B cell (primary cell): ENCODE results near the gene GRIK3. TPM values are rescaled to one million over a fixed set of nuclear protein-coding genes. Genes with fewer than 3 reads are reported as not detected.

ENCODE experiments used
- ATAC-seq: fragments of 200-7000 bp; cut with Tn5 transposase; one replicate; pipeline ENCODE4 v1.10.0; 2021; ENCODE audit warnings: low read depth, mild to moderate bottlenecking, moderate number of reproducible peaks, moderate library complexity
- CTCF ChIA-PET: fragments of 350-600 bp; sonication (Branson Sonifier 250); formaldehyde crosslinking; loops from one replicate; lab custom pipeline; 2021; ENCODE audit warnings: antibody characterized with exemption, inconsistent platforms; lab: Charles Lee
- POLR2A ChIA-PET: fragments of 350-600 bp; sonication (Branson Sonifier 250); formaldehyde crosslinking; loops from one replicate; lab custom pipeline; 2021; ENCODE audit warnings: antibody characterized with exemption; lab: Charles Lee
- DNase-seq: peaks from one replicate; pipeline ENCODE4 v3.0.0; 2013
- H2AFZ ChIP-seq: 2 replicates; pipeline ENCODE4 v1.6.1; 2012; ENCODE audit warnings: mild to moderate bottlenecking, low read depth, low read length; ENCODE audit not compliant: insufficient read depth, poor library complexity, severe bottlenecking
- H3K27ac ChIP-seq, 2 donors: 1 replicate in 1 of 2; 2 replicates in 1 of 2; pipeline ENCODE4 v1.5.1; 2012 to 2013; ENCODE audit warnings: low read length in 2 of 2, mild to moderate bottlenecking in 2 of 2, moderate library complexity in 1 of 2
- H3K27me3 ChIP-seq, 4 experiments: fragments of 200-600 bp in 1 of 4; sonication (generic) in 1 of 4; replicated peaks in 1 of 4; 1 replicate in 2 of 4; 2 replicates in 2 of 4; pipeline versions ENCODE4 v1.6.1 to v1.7.0; 2013 to 2016; ENCODE audit warnings: low read length in 3 of 4, mild to moderate bottlenecking in 2 of 4, mixed read lengths in 1 of 4, moderate library complexity in 1 of 4; ENCODE audit not compliant: insufficient read depth in 4 of 4, control insufficient read depth in 3 of 4; ENCODE audit errors: control extremely low read depth in 1 of 4
- H3K36me3 ChIP-seq, 2 experiments: replicated peaks in 1 of 2; 1 replicate in 1 of 2; 2 replicates in 1 of 2; pipeline versions ENCODE4 v1.6.1 to v1.7.1; 2013; ENCODE audit warnings: low read length in 1 of 2; ENCODE audit not compliant: insufficient read depth in 2 of 2, control insufficient read depth in 1 of 2; ENCODE audit errors: control extremely low read depth in 1 of 2, extremely low read depth in 1 of 2
- H3K4me1 ChIP-seq, 2 donors: fragments of 200-600 bp in 1 of 2; sonication (generic) in 1 of 2; 1 replicate in 1 of 2; 2 replicates in 1 of 2; pipeline versions ENCODE4 v1.5.1 to v1.6.1; 2013 to 2017; ENCODE audit warnings: low read length in 2 of 2; ENCODE audit not compliant: control insufficient read depth in 2 of 2, insufficient read depth in 2 of 2
- H3K4me2 ChIP-seq: replicated peaks from 2 replicates; pipeline ENCODE3; 2012; ENCODE audit warnings: mild to moderate bottlenecking, low read depth, low read length; ENCODE audit not compliant: poor library complexity, severe bottlenecking
- H3K4me3 ChIP-seq, 5 experiments: fragments of 200-600 bp in 1 of 5; sonication (generic) in 1 of 5; 1 replicate in 3 of 5; 2 replicates in 2 of 5; pipeline versions ENCODE4 v1.5.1 to v1.7.0; 2011 to 2016; ENCODE audit warnings: low read length in 4 of 5, mild to moderate bottlenecking in 4 of 5, low read depth in 2 of 5, control low read depth in 1 of 5, moderate library complexity in 1 of 5; ENCODE audit not compliant: insufficient read depth in 1 of 5; ENCODE audit errors: control extremely low read depth in 1 of 5, extremely low read depth in 1 of 5
- H3K79me2 ChIP-seq: fragments of 200-600 bp; sonication (generic); one replicate; pipeline ENCODE4 v1.6.0; 2016; ENCODE audit warnings: low read length; ENCODE audit not compliant: control insufficient read depth, insufficient read depth
- H3K9ac ChIP-seq: fragments of 200-600 bp; sonication (generic); 2 replicates; pipeline ENCODE4 v1.6.1; 2017; ENCODE audit warnings: mild to moderate bottlenecking, low read length, moderate library complexity
- H3K9me3 ChIP-seq, 3 donors: one replicate each; pipeline versions ENCODE4 v1.6.1 to v1.7.1; 2013; ENCODE audit warnings: low read length in 2 of 3; ENCODE audit not compliant: control insufficient read depth in 2 of 3, insufficient read depth in 1 of 3; ENCODE audit errors: control extremely low read depth in 1 of 3
- H4K20me1 ChIP-seq: 2 replicates; pipeline ENCODE4 v1.6.0; 2012; ENCODE audit warnings: mild to moderate bottlenecking, low read length; ENCODE audit not compliant: insufficient read depth, control insufficient read depth, poor library complexity, severe bottlenecking
- H3K27ac Mint-ChIP-seq: one replicate; pipeline ENCODE4 v1.8.0; 2021; ENCODE audit warnings: mixed read lengths
- H3K27me3 Mint-ChIP-seq: one replicate; pipeline ENCODE4 v1.8.0; 2021; ENCODE audit warnings: mixed read lengths
- H3K4me1 Mint-ChIP-seq: one replicate; pipeline ENCODE4 v1.8.0; 2021; ENCODE audit warnings: mixed read lengths
- H3K4me3 Mint-ChIP-seq: one replicate; pipeline ENCODE4 v1.8.0; 2021; ENCODE audit warnings: mixed read lengths
- H3K9me3 Mint-ChIP-seq: one replicate; pipeline ENCODE4 v1.8.0; 2022; ENCODE audit warnings: mixed read lengths; ENCODE audit not compliant: insufficient read depth
- CTCF ChIP-seq: fragments of 200-600 bp; IDR thresholded peaks from one replicate; pipeline ENCODE4 v1.8.0; 2022; ENCODE audit warnings: antibody characterized with exemption, mild to moderate bottlenecking
- EZH2 ChIP-seq: IDR thresholded peaks from 2 replicates; pipeline ENCODE4 v1.6.1; 2012; ENCODE audit warnings: borderline replicate concordance, low read depth, mild to moderate bottlenecking, moderate library complexity, low read length; ENCODE audit not compliant: insufficient read depth, poor library complexity, severe bottlenecking
- WGBS: methylation state at CpG from one replicate; pipeline ENCODE4 v1.1.5; 2013; ENCODE audit warnings: missing lambda C conversion rate; ENCODE audit not compliant: insufficient coverage; 5-methylcytosine and 5-hydroxymethylcytosine counted together
- intact Hi-C: fragments of 100-400 bp; cut with micrococcal nuclease; formaldehyde crosslinking; loops from one replicate; pipeline ENCODE4 v1.10.0; 2022
- polyA plus RNA-seq: library from polyadenylated mRNA; depleted of rRNA; stranded (reverse); fragments of >200 nt; gene quantifications from 2 replicates; pipeline ENCODE4 v1.2.3, GENCODE V29; 2012
- total RNA-seq, 2 donors: library from RNA; stranded (reverse); fragments of 120-200 nt in 1 of 2; gene quantifications; 1 replicate in 1 of 2; 2 replicates in 1 of 2; pipeline versions ENCODE4 v1.2.3 to v1.2.4, GENCODE V29; 2013 to 2022

The GRIK3 gene
- total and polyA plus RNA-seq, 2 donors (not counting 1 experiment from before 2014, with no cell fraction given), result 0.12 to 1.5 TPM

- H3K4me1 Mint-ChIP-seq, result peaks cover 29% of the 10 kb centered on the region
- Histone ChIP-seq H3K27ac (no peak overlapping the region), H3K9ac (peak overlapping the region; percentile 39), H3K79me2 (no peaks in the 10 kb centered on the region), H2AFZ (peak overlapping the region; percentile 60), H3K4me3 (peak overlapping the region in 3 of 5 experiments; percentile 15 to 46 (median 27)), H3K27me3 (peaks cover 0 to 85% (median 39%) of the 10 kb centered on the region in 4 experiments), H3K9me3 (peaks cover 0 to 10% (median 0%) of the 10 kb centered on the region in 3 donors), H3K4me1 (peaks cover 32 to 33% of the 10 kb centered on the region in 2 donors), H3K36me3 (no peaks in the 10 kb centered on the region), H4K20me1 (no peaks in the 10 kb centered on the region), H3K4me2 (peak overlapping the region; percentile 74)
- TF ChIP-seq EZH2 (no peak), CTCF (no peak)
- POLR2A ChIA-PET, result interaction anchor here (0.5 kb wide), 1 partner anchor 208 kb away, joined by 3 read pairs; no protein-coding TSS in a partner anchor
- DNase-seq (peak; percentile 64), ATAC-seq (peak; percentile 75)
- H3K27ac Mint-ChIP-seq, result no peak overlapping the region
- peak overlapping the region; percentile 78 for H3K4me3 Mint-ChIP-seq
- H3K9me3 Mint-ChIP-seq, result no peaks in the 10 kb centered on the region
- peaks cover 63% of the 10 kb centered on the region for H3K27me3 Mint-ChIP-seq
- WGBS, result 2% methylated on average over 14 of the region's 20 CpGs
- intact Hi-C loops, result loop anchor here (1.0 to 5.0 kb wide), 2 partner anchors 287 to 396 kb away; no protein-coding TSS in a partner anchor
- CTCF ChIA-PET, result interaction anchor here (1.0 to 1.9 kb wide), 5 partner anchors 268 to 400 kb away, joined by 3 to 10 read pairs (median 7); no protein-coding TSS in a partner anchor
Observed at GRCh38 chr1:37035796-37036666, 1.7 kb upstream of the GRIK3 start.
